WTC11 (cell line): ENCODE data around the gene ZDHHC11B. TPM values are rescaled to one million over a fixed set of nuclear protein-coding genes. Genes with fewer than 3 reads are reported as not detected.

Experiments
- ATAC-seq: fragments of 200-7000 bp; cut with Tn5 transposase; 2 replicates; pipeline ENCODE4 v1.10.0; 2021; ENCODE audit warnings: mild to moderate bottlenecking, moderate library complexity
- CTCF ChIA-PET: fragments of 300-600 bp; sonication (Branson Sonifier 250); formaldehyde crosslinking; loops from one replicate; lab custom pipeline; 2021; ENCODE audit warnings: antibody characterized with exemption; lab: Charles Lee
- POLR2A ChIA-PET: fragments of 350-600 bp; sonication (Branson Sonifier 250); formaldehyde crosslinking; loops from one replicate; lab custom pipeline; 2021; ENCODE audit warnings: antibody characterized with exemption; lab: Charles Lee
- DNase-seq: peaks from one replicate; pipeline ENCODE4 v3.0.0; 2021; ENCODE audit warnings: low spot score
- H3K27ac Mint-ChIP-seq: 2 replicates; pipeline ENCODE4 v1.8.0; 2021; ENCODE audit warnings: mixed read lengths
- H3K27me3 Mint-ChIP-seq: 2 replicates; pipeline ENCODE4 v1.8.0; 2021; ENCODE audit warnings: low read depth, mild to moderate bottlenecking, moderate library complexity, mixed read lengths
- H3K36me3 Mint-ChIP-seq: 2 replicates; pipeline ENCODE4 v1.8.0; 2021; ENCODE audit warnings: mixed read lengths
- H3K4me1 Mint-ChIP-seq: 2 replicates; pipeline ENCODE4 v1.8.0; 2022; ENCODE audit warnings: mixed read lengths
- H3K4me3 Mint-ChIP-seq: 2 replicates; pipeline ENCODE4 v1.8.0; 2021; ENCODE audit warnings: mild to moderate bottlenecking, moderate library complexity, mixed read lengths
- H3K9me3 Mint-ChIP-seq: 2 replicates; pipeline ENCODE4 v1.8.0; 2021; ENCODE audit warnings: mixed read lengths
- ATF2 ChIP-seq: sonication (generic); formaldehyde crosslinking; IDR thresholded peaks from 2 replicates; pipeline ENCODE4 v1.8.1; 2022; ENCODE audit warnings: low read depth, missing genetic modification reagents, borderline replicate concordance
- ATF6 ChIP-seq: sonication (generic); formaldehyde crosslinking; IDR thresholded peaks from 2 replicates; pipeline ENCODE4 v1.8.1; 2023; ENCODE audit warnings: mild to moderate bottlenecking, missing genetic modification reagents
- E2F1 ChIP-seq: sonication (generic); formaldehyde crosslinking; IDR thresholded peaks from 2 replicates; pipeline ENCODE4 v1.8.0; 2022; ENCODE audit warnings: mild to moderate bottlenecking, missing genetic modification reagents
- E2F5 ChIP-seq: sonication (generic); formaldehyde crosslinking; IDR thresholded peaks from 2 replicates; pipeline ENCODE4 v1.8.1; 2022; ENCODE audit warnings: mild to moderate bottlenecking, moderate library complexity, missing genetic modification reagents
- GABPB1 ChIP-seq: sonication (generic); formaldehyde crosslinking; IDR thresholded peaks from 2 replicates; pipeline ENCODE4 v1.8.1; 2023; ENCODE audit warnings: mild to moderate bottlenecking, missing genetic modification reagents
- GTF2I ChIP-seq: fragments of 250-450 bp; sonication (Bioruptor Pico); conservative IDR thresholded peaks from 2 replicates; pipeline ENCODE4 v1.4.0; 2021; ENCODE audit warnings: mild to moderate bottlenecking
- IRF1 ChIP-seq: sonication (generic); formaldehyde crosslinking; IDR thresholded peaks from 2 replicates; pipeline ENCODE4 v1.8.0; 2023; ENCODE audit warnings: missing genetic modification reagents
- MLX ChIP-seq: sonication (generic); formaldehyde crosslinking; IDR thresholded peaks from 2 replicates; pipeline ENCODE4 v1.8.1; 2023; ENCODE audit warnings: mild to moderate bottlenecking, missing genetic modification reagents, moderate library complexity
- PRRX2 ChIP-seq: fragments of 250-450 bp; sonication (Bioruptor Pico); IDR thresholded peaks from 2 replicates; pipeline ENCODE4 v1.8.0; 2021; ENCODE audit warnings: mild to moderate bottlenecking
- SMAD3 ChIP-seq: sonication (generic); formaldehyde crosslinking; IDR thresholded peaks from 2 replicates; pipeline ENCODE4 v1.8.0; 2022; ENCODE audit warnings: missing genetic modification reagents, mild to moderate bottlenecking, borderline replicate concordance
- TCF7 ChIP-seq: sonication (generic); formaldehyde crosslinking; IDR thresholded peaks from 2 replicates; pipeline ENCODE4 v1.8.0; 2022; ENCODE audit warnings: mild to moderate bottlenecking, low read depth, missing genetic modification reagents, moderate library complexity
- TEAD4 ChIP-seq: sonication (generic); formaldehyde crosslinking; IDR thresholded peaks from 2 replicates; pipeline ENCODE4 v1.8.0; 2022; ENCODE audit warnings: mild to moderate bottlenecking, missing genetic modification reagents
- ZBTB21 ChIP-seq: sonication (generic); formaldehyde crosslinking; IDR thresholded peaks from 2 replicates; pipeline ENCODE4 v1.8.1; 2023; ENCODE audit warnings: mild to moderate bottlenecking, missing genetic modification reagents, borderline replicate concordance
- ZMAT4 ChIP-seq: fragments of 250-450 bp; sonication (Bioruptor Pico); IDR thresholded peaks from 2 replicates; pipeline ENCODE4 v1.9.0; 2021; ENCODE audit warnings: mild to moderate bottlenecking
- ZNF121 ChIP-seq: sonication (generic); formaldehyde crosslinking; IDR thresholded peaks from 2 replicates; pipeline ENCODE4 v1.8.0; 2023; ENCODE audit warnings: missing genetic modification reagents
- ZNF138 ChIP-seq: sonication (generic); formaldehyde crosslinking; conservative IDR thresholded peaks from 2 replicates; pipeline ENCODE4 v1.8.1; 2022; ENCODE audit warnings: mild to moderate bottlenecking, moderate library complexity, missing genetic modification reagents
- ZNF263 ChIP-seq: sonication (generic); formaldehyde crosslinking; IDR thresholded peaks from 2 replicates; pipeline ENCODE4 v1.8.1; 2022; ENCODE audit warnings: low read depth, mild to moderate bottlenecking, moderate library complexity, missing genetic modification reagents
- ZNF396 ChIP-seq: fragments of 250-450 bp; sonication (Bioruptor Pico); IDR thresholded peaks from 2 replicates; pipeline ENCODE4 v1.8.0; 2021; ENCODE audit warnings: mild to moderate bottlenecking, moderate library complexity, borderline replicate concordance
- total RNA-seq: library from RNA; stranded (reverse); gene quantifications from 3 replicates; pipeline ENCODE4 v1.2.3, GENCODE V29; 2021
- TF ChIP-seq, protein P1 (sequence below): sonication (generic); formaldehyde crosslinking; IDR thresholded peaks from 2 replicates; pipeline ENCODE4 v1.8.1; 2023; ENCODE audit warnings: mild to moderate bottlenecking, moderate library complexity, missing genetic modification reagents
- TF ChIP-seq, protein P2 (sequence below): sonication (generic); formaldehyde crosslinking; conservative IDR thresholded peaks from 2 replicates; pipeline ENCODE4 v1.8.1; 2023; ENCODE audit warnings: mild to moderate bottlenecking, low read depth, missing genetic modification reagents, moderate library complexity
- TF ChIP-seq, protein P3 (sequence below): sonication (generic); formaldehyde crosslinking; IDR thresholded peaks from 2 replicates; pipeline ENCODE4 v1.8.1; 2022; ENCODE audit warnings: low read depth, mild to moderate bottlenecking, moderate library complexity, missing genetic modification reagents, borderline replicate concordance

Gene ZDHHC11B
- total RNA-seq, 1 experiment from 2014 or later, result 2.3 TPM

DNA sequence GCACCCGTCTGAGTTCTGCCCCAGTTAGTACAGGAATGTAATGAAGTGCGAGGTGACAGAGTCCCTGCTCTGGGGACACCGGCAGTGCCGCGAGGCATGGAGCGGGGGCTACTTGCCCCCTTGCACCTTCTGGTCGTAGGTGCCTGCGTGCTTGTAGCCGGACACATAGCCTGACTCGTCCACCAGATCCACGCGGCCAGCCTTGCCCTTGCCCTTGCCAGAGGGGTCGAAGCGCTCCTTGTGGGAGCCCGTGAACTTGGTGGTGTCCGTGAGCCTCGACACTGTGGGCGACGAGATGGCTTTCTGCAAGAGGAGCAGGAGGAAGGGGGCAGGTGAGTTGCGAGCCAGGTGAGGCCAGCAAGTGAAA, 119.6 kb downstream of the ZDHHC11B start (continued):
- TF ChIP-seq, protein P1, sequence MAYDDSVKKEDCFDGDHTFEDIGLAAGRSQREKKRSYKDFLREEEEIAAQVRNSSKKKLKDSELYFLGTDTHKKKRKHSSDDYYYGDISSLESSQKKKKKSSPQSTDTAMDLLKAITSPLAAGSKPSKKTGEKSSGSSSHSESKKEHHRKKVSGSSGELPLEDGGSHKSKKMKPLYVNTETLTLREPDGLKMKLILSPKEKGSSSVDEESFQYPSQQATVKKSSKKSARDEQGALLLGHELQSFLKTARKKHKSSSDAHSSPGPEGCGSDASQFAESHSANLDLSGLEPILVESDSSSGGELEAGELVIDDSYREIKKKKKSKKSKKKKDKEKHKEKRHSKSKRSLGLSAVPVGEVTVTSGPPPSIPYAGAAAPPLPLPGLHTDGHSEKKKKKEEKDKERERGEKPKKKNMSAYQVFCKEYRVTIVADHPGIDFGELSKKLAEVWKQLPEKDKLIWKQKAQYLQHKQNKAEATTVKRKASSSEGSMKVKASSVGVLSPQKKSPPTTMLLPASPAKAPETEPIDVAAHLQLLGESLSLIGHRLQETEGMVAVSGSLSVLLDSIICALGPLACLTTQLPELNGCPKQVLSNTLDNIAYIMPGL (CRISPR knock-in tag), result no peak

- CTCF ChIA-PET, result interaction anchor here (1.0 kb wide), 1 partner anchor 239 kb away, joined by 3 read pairs; no protein-coding TSS in a partner anchor
- no peaks in the 10 kb centered on the region for H3K9me3 Mint-ChIP-seq
- H3K4me1 Mint-ChIP-seq, result no peaks in the 10 kb centered on the region
- no peak for ATAC-seq
- H3K27ac Mint-ChIP-seq, result no peak overlapping the region
- no peak for DNase-seq
- H3K36me3 Mint-ChIP-seq, result peaks cover 24% of the 10 kb centered on the region
- H3K27me3 Mint-ChIP-seq, result no peaks in the 10 kb centered on the region
- POLR2A ChIA-PET, result no interaction called here
- H3K4me3 Mint-ChIP-seq, result no peak overlapping the region
- TF ChIP-seq GTF2I (no peak), MLX (CRISPR knock-in tag) (no peak), E2F5 (no peak), ATF6 (CRISPR knock-in tag) (no peak), SMAD3 (CRISPR knock-in tag) (no peak), E2F1 (CRISPR knock-in tag) (no peak), TEAD4 (CRISPR knock-in tag) (no peak), GABPB1 (no peak), TCF7 (no peak), PRRX2 (CRISPR knock-in tag) (no peak), ZMAT4 (no peak), ZNF138 (CRISPR knock-in tag) (no peak), ZBTB21 (CRISPR knock-in tag) (no peak), ATF2 (CRISPR knock-in tag) (no peak), IRF1 (CRISPR knock-in tag) (no peak), ZNF396 (CRISPR knock-in tag) (no peak), ZNF121 (CRISPR knock-in tag) (no peak), ZNF263 (CRISPR knock-in tag) (no peak)
- TF ChIP-seq, protein P2, sequence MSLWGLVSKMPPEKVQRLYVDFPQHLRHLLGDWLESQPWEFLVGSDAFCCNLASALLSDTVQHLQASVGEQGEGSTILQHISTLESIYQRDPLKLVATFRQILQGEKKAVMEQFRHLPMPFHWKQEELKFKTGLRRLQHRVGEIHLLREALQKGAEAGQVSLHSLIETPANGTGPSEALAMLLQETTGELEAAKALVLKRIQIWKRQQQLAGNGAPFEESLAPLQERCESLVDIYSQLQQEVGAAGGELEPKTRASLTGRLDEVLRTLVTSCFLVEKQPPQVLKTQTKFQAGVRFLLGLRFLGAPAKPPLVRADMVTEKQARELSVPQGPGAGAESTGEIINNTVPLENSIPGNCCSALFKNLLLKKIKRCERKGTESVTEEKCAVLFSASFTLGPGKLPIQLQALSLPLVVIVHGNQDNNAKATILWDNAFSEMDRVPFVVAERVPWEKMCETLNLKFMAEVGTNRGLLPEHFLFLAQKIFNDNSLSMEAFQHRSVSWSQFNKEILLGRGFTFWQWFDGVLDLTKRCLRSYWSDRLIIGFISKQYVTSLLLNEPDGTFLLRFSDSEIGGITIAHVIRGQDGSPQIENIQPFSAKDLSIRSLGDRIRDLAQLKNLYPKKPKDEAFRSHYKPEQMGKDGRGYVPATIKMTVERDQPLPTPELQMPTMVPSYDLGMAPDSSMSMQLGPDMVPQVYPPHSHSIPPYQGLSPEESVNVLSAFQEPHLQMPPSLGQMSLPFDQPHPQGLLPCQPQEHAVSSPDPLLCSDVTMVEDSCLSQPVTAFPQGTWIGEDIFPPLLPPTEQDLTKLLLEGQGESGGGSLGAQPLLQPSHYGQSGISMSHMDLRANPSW, result no peak
- TF ChIP-seq, protein P3, sequence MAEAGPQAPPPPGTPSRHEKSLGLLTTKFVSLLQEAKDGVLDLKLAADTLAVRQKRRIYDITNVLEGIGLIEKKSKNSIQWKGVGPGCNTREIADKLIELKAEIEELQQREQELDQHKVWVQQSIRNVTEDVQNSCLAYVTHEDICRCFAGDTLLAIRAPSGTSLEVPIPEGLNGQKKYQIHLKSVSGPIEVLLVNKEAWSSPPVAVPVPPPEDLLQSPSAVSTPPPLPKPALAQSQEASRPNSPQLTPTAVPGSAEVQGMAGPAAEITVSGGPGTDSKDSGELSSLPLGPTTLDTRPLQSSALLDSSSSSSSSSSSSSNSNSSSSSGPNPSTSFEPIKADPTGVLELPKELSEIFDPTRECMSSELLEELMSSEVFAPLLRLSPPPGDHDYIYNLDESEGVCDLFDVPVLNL (CRISPR knock-in tag), result no peak
These were observed 120.1 kb downstream of the ZDHHC11B start for GRCh38 chr5:664343-664993.
